ENCODE data around the gene GARIN5B. TPM values are rescaled to one million over a fixed set of nuclear protein-coding genes. Genes with fewer than 3 reads are reported as not detected.
A peak's percentile ranks its signal among the peaks of the same experiment; 100 is the strongest.

Gene GARIN5B
- total and polyA plus RNA-seq, 2 of the 8 experiments (the other 6 are each of a cell fraction or from before 2014, with no cell fraction given): 0.03 TPM; not detected in 1

DNA sequence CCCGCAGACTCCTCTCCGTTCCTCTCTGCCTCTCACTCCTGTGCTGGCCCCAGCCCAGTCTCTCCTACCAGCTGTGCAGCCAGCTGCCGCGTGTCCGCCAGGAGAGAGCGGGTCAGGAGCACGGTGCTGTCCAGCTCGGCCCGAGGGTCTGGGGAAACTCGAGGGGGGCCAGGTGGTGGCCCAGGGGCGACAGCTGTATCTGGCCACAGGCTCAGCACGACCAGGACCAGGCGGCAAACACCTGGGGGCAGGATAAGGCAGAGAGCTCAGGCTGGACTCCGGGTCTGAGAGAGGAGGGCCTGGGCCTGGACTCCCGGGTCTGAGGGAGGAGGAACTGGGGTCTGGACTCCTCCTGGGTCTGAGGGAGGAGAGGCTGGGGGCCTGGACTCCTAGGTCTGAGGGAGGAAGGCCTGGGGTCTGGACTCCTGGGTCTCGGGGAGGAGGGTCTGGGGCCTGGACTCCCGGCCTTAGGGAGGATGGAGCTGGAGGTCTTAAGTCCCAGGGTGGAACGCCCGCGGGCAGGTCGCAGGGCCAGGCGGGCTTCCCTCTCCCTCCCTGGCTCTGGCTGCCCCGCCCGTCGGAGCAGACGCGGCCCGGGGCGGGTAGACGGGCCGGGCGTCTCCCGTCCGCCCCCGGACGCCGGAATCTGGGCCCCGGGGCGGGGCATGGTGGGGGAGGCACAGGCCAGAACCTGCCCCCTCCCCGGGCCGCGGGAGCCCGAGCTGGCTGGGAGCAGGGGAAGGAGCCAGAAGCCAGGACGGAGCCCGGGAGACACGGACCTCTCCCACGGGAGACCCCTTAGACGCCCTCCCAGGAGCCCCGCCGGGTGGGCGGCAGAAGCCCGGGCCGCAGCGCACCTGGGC lies 5.9 kb upstream of the GARIN5B start (continued):
- TF ChIP-seq, protein P1, sequence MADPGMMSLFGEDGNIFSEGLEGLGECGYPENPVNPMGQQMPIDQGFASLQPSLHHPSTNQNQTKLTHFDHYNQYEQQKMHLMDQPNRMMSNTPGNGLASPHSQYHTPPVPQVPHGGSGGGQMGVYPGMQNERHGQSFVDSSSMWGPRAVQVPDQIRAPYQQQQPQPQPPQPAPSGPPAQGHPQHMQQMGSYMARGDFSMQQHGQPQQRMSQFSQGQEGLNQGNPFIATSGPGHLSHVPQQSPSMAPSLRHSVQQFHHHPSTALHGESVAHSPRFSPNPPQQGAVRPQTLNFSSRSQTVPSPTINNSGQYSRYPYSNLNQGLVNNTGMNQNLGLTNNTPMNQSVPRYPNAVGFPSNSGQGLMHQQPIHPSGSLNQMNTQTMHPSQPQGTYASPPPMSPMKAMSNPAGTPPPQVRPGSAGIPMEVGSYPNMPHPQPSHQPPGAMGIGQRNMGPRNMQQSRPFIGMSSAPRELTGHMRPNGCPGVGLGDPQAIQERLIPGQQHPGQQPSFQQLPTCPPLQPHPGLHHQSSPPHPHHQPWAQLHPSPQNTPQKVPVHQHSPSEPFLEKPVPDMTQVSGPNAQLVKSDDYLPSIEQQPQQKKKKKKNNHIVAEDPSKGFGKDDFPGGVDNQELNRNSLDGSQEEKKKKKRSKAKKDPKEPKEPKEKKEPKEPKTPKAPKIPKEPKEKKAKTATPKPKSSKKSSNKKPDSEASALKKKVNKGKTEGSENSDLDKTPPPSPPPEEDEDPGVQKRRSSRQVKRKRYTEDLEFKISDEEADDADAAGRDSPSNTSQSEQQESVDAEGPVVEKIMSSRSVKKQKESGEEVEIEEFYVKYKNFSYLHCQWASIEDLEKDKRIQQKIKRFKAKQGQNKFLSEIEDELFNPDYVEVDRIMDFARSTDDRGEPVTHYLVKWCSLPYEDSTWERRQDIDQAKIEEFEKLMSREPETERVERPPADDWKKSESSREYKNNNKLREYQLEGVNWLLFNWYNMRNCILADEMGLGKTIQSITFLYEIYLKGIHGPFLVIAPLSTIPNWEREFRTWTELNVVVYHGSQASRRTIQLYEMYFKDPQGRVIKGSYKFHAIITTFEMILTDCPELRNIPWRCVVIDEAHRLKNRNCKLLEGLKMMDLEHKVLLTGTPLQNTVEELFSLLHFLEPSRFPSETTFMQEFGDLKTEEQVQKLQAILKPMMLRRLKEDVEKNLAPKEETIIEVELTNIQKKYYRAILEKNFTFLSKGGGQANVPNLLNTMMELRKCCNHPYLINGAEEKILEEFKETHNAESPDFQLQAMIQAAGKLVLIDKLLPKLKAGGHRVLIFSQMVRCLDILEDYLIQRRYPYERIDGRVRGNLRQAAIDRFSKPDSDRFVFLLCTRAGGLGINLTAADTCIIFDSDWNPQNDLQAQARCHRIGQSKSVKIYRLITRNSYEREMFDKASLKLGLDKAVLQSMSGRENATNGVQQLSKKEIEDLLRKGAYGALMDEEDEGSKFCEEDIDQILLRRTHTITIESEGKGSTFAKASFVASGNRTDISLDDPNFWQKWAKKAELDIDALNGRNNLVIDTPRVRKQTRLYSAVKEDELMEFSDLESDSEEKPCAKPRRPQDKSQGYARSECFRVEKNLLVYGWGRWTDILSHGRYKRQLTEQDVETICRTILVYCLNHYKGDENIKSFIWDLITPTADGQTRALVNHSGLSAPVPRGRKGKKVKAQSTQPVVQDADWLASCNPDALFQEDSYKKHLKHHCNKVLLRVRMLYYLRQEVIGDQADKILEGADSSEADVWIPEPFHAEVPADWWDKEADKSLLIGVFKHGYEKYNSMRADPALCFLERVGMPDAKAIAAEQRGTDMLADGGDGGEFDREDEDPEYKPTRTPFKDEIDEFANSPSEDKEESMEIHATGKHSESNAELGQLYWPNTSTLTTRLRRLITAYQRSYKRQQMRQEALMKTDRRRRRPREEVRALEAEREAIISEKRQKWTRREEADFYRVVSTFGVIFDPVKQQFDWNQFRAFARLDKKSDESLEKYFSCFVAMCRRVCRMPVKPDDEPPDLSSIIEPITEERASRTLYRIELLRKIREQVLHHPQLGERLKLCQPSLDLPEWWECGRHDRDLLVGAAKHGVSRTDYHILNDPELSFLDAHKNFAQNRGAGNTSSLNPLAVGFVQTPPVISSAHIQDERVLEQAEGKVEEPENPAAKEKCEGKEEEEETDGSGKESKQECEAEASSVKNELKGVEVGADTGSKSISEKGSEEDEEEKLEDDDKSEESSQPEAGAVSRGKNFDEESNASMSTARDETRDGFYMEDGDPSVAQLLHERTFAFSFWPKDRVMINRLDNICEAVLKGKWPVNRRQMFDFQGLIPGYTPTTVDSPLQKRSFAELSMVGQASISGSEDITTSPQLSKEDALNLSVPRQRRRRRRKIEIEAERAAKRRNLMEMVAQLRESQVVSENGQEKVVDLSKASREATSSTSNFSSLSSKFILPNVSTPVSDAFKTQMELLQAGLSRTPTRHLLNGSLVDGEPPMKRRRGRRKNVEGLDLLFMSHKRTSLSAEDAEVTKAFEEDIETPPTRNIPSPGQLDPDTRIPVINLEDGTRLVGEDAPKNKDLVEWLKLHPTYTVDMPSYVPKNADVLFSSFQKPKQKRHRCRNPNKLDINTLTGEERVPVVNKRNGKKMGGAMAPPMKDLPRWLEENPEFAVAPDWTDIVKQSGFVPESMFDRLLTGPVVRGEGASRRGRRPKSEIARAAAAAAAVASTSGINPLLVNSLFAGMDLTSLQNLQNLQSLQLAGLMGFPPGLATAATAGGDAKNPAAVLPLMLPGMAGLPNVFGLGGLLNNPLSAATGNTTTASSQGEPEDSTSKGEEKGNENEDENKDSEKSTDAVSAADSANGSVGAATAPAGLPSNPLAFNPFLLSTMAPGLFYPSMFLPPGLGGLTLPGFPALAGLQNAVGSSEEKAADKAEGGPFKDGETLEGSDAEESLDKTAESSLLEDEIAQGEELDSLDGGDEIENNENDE (IDR thresholded peaks at IDR 0.05; ENCODE audit: insufficient replicate concordance, low read length): no peak
- no peak for TF ChIP-seq EZH2 (IDR thresholded peaks at IDR 0.05; ENCODE audit: low read depth, low read length, severe bottlenecking)
- TF ChIP-seq GABPA (IDR thresholded peaks at IDR 0.05; ENCODE audit: borderline replicate concordance, insufficient read depth, low read length): no peak
- TF ChIP-seq EGR1 (IDR thresholded peaks at IDR 0.05; ENCODE audit: borderline replicate concordance, low read depth, low read length): peak; percentile 87
- no peak for TF ChIP-seq CTBP2 (IDR thresholded peaks at IDR 0.05; ENCODE audit: borderline replicate concordance, insufficient read depth, insufficient read length, low read length)
- no peak for TF ChIP-seq YY1 (IDR thresholded peaks at IDR 0.05; ENCODE audit: low read depth, low read length)
- peak; percentile 61 for TF ChIP-seq KDM4A (IDR thresholded peaks at IDR 0.05; ENCODE audit: low read depth, low read length, severe bottlenecking)
- no peak for TF ChIP-seq HDAC6 (IDR thresholded peaks at IDR 0.05; ENCODE audit: low read depth, low read length)
- no peak for TF ChIP-seq SP2 (IDR thresholded peaks at IDR 0.05; ENCODE audit: low read length)
- TF ChIP-seq MAFK (IDR thresholded peaks at IDR 0.05; ENCODE audit: low read depth, low read length): no peak

Measured in H1 (cell line).